ENCODE results near the gene UTF1. TPM values are rescaled to one million over a fixed set of nuclear protein-coding genes. Genes with fewer than 3 reads are reported as not detected.

The UTF1 gene
- total RNA-seq, 2 donors from 2014 or later: 9.2 TPM; not detected in 1

DNA sequence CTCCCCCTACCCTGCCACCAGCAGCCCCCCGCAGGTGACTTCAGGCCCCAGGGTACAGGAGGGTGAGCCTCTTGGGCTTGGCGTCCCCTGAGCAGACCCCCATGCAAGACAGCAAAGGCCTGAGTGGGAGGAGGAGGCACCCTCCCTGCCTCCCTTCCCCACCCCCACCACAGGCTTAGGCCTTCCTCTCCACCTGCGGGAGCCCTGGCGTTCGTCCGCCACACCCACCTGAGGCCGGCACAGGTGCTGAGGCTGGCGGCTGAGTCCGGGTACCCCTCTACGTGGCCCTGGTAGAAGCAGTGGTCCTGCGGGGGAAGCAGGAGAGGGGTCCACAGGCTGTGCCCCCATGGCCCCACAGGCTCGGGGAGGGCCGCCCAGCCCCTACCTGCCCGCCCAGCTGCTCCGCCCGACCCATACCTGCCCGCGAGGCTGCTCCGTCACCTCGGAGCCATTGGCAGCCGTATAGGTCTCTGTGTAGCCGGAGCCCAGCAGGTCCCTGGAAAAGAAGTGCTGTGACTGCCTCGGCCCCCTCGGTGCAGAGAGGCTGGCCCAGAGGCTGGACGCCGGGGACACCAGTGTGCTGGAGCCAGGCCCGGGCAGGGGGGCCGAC, 43.6 kb downstream of the UTF1 start:
- H3K4me1 ChIP-seq (replicated peaks): peaks cover 6% of the 10 kb centered on the region
- no peak overlapping the region for H3K27ac ChIP-seq
- WGBS: 83% methylated on average over 23 of the region's 28 CpGs
- TF ChIP-seq POLR2AphosphoS5 (IDR thresholded peaks at IDR 0.05) (no peak), CTCF (IDR thresholded peaks at IDR 0.05) (no peak), POLR2A (IDR thresholded peaks at IDR 0.05) (no peak)
- no peaks in the 10 kb centered on the region for H3K9me3 ChIP-seq
- H3K36me3 ChIP-seq: no peaks in the 10 kb centered on the region
- intact Hi-C loops (cut with DNase I): no loop called here
- no peak for DNase-seq (ENCODE audit: low spot score)
- H3K27me3 ChIP-seq (replicated peaks; ENCODE audit: insufficient read depth): no peaks in the 10 kb centered on the region
- no peak overlapping the region for H3K4me3 ChIP-seq

- 45% methylated on average over 25 of the region's 26 CpGs for WGBS
- H3K27ac ChIP-seq: no peak overlapping the region
- intact Hi-C loops (cut with DNase I): no loop called here
- DNase-seq (ENCODE audit: low spot score): no peak
- no peaks in the 10 kb centered on the region for H3K27me3 ChIP-seq (replicated peaks; ENCODE audit: insufficient read depth)
- TF ChIP-seq POLR2AphosphoS5 (IDR thresholded peaks at IDR 0.05) (no peak), CTCF (IDR thresholded peaks at IDR 0.05) (no peak), POLR2A (IDR thresholded peaks at IDR 0.05) (no peak)
- H3K4me3 ChIP-seq: no peak overlapping the region
- peaks cover 0 to under 1% of the 10 kb centered on the region in 2 donors for H3K36me3 ChIP-seq
- H3K4me1 ChIP-seq (replicated peaks): peaks cover 6% of the 10 kb centered on the region
- no peaks in the 10 kb centered on the region for H3K9me3 ChIP-seq
These were observed 45.0 kb downstream of the UTF1 start for GRCh38 chr10:133274751-133275683.

DNA sequence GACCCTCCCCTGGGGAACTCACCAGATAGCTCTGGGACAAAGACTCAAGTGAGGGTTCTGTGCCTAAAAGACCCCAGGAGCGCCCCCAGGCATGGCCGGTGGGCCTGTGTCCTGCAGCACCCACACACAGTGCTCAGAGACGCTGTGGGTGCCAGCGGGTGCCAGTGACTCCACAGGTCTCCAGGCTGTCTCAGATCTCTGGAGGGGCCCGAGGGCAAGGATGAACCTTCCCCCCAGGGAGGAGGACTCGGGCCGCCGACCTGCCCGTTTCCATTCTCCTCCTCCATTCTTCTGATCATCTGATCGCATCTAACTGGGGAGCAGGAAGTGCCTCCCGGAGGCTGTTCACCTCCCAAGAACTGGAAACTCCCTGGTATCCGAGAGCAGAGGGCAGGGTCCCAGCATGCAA, 45.7 kb downstream of the UTF1 start:
- TF ChIP-seq CTCF (IDR thresholded peaks at IDR 0.05) (no peak), POLR2A (IDR thresholded peaks at IDR 0.05) (no peak), POLR2AphosphoS5 (IDR thresholded peaks at IDR 0.05) (no peak)
- Histone ChIP-seq H3K9me3 (no peaks in the 10 kb centered on the region), H3K27me3 (replicated peaks; ENCODE audit: insufficient read depth) (no peaks in the 10 kb centered on the region), H3K36me3 (peaks cover 0 to 5% of the 10 kb centered on the region in 2 donors), H3K4me3 (no peak overlapping the region), H3K4me1 (replicated peaks) (peaks cover 6% of the 10 kb centered on the region), H3K27ac (no peak overlapping the region)
- WGBS: 47% methylated on average over 12 of the region's 12 CpGs
- intact Hi-C loops (cut with DNase I): no loop called here
- no peak for DNase-seq (ENCODE audit: low spot score)

GRCh38 chr10:133276100-133276434, 46.0 kb downstream of the UTF1 start:
- Histone ChIP-seq H3K36me3 (peaks cover 0 to 5% of the 10 kb centered on the region in 2 donors), H3K4me3 (peak overlapping the region; percentile 4 to 28), H3K4me1 (replicated peaks) (peaks cover 6% of the 10 kb centered on the region), H3K27me3 (replicated peaks; ENCODE audit: insufficient read depth) (no peaks in the 10 kb centered on the region), H3K9me3 (no peaks in the 10 kb centered on the region), H3K27ac (no peak overlapping the region)
- intact Hi-C loops (cut with DNase I): no loop called here
- DNase-seq (ENCODE audit: low spot score): no peak
- TF ChIP-seq POLR2A (IDR thresholded peaks at IDR 0.05) (no peak), CTCF (IDR thresholded peaks at IDR 0.05) (no peak), POLR2AphosphoS5 (IDR thresholded peaks at IDR 0.05) (no peak)
- 29% methylated on average over 5 of the region's 6 CpGs for WGBS

All from prostate gland (tissue), 2 donors.